LoVo (cell line): ENCODE data around the gene CNPY2.
"Not testable (repeated sequence)": the region's sequence is repeated elsewhere in the genome, so short reads cannot be mapped to it uniquely, and the experiment has no call there.

Source experiments
- DNase-seq: peaks from one replicate; pipeline ENCODE4 v3.0.0-alpha.2; 2016; ENCODE audit warnings: low spot score

CNPY2 gene

DNA sequence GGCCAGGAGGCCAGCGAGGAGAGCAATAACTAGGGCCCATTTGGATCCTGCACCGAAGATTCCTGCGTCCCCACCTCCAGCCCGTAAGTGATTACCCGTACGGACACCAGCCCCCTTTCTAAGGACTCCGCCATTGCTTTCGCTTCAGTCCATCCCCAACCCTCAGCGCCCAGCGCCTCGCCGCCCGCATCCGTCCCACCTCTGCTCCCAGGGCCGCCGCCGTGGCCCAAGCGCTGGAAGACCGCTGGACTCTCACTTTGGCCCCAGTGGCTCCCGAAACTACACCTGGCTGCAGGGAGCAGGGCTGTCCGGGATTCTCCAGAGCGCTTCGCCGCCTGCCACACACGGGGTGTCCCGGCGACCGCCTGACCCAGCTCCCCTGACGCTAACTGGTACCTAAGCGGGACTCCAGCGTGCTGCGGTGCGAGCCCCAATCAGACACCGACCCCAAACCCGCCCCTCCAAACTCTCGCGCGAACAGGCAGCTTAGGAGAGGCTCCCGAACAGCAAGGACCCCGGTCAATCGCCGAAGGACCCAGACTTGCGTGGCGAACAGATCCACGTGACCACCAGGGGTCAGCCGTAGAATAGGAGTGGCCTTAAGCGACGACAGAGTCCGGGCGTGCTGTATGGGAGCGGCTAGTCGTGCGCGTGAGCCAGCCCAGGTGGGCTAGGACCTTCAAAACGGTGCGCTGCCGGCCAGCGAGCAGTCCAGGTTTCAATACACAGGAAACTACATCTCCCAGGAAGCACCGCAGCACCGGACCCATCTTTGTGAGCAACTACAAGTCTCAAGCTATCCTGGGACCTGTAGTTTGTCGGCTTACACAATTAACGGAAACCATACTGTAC, at the start of gene CNPY2:
Gene CNPY2, minus strand, starts transcription at position 367 of the 852 bp plus-strand sequence. CDS start 771 bp downstream, outside the sequence.
- peak; percentile 100 for DNase-seq

DNA sequence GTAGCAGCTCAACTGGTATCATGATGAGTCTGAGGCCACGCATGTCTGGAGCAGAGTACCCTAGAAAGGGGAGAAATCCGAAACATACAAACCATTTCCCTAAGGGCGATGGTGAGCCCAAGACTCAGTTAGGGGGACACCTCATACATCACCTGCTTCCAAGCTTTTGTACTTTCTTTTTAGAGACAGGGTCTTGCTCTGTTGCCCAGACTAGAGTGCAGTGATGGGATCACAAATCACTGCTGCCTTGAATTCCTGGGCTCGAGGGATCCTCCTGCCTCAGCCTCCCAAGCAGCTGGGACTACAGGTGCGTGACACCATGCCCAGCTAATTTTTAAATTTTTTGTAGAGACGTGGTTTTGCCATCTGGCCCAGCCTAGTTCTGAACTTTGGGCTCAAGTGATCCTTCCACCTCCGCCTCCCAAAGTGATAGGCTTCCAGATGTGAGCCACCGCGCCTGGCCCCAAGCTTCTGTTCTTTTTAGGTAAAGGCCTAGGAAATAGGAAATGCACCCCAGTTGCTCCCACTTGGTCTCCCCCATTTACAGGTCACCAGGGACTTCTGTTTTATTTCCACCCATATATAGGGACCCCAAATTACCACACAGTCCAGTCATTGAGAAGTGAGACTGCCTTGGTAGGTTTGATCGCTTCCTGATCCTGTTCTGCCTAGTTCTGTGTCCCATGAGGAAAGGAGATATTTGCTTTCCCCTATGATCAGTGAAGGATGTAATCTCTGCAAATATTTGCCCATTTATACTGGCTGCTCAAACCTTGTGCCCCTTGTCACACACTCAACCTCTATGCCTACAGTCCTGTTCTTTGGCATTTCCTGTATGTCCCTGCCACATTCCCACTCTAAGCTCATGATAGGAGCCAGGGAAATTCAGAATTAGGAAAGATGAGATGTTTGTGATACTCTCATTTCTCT, 46.6 kb upstream of the CNPY2 start, which contains the start of gene APOF:
Gene APOF, minus strand, starts transcription at position 728 of the 930 bp plus-strand sequence. Its CDS starts 112 bp downstream, at position 616.
- DNase-seq, result no peak

DNA sequence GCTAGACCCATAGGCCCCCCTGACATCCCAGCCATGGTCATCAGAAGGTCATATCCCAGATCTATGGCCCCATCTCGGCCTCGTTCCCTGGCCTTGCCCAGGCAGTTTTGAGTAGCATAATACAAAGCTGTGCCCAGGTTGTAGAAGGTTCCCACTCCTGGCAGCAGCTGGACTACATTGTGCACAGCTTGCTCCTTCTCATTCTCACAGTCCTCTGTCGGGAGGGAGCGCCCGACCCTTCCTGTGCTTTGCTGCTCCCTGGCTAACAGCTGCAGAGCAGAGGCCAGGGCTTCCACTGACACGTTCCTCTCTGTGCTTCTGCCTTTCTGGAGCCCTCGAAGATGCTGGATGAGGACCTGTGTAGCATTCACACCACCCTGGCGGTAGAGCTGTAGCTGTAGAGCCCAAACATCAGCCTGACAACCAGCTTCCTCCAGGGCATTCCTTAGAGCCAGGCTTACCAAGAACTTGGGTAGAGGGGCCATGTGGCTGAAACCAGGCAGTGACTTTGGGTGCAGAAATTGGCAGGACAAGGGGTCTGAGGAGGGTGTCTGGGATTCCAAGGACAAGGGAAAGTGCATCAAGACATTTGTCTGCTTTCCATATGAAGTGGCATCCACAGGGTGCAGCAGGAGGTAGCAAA, 45.8 kb upstream of the CNPY2 start:
- no peak for DNase-seq

DNA sequence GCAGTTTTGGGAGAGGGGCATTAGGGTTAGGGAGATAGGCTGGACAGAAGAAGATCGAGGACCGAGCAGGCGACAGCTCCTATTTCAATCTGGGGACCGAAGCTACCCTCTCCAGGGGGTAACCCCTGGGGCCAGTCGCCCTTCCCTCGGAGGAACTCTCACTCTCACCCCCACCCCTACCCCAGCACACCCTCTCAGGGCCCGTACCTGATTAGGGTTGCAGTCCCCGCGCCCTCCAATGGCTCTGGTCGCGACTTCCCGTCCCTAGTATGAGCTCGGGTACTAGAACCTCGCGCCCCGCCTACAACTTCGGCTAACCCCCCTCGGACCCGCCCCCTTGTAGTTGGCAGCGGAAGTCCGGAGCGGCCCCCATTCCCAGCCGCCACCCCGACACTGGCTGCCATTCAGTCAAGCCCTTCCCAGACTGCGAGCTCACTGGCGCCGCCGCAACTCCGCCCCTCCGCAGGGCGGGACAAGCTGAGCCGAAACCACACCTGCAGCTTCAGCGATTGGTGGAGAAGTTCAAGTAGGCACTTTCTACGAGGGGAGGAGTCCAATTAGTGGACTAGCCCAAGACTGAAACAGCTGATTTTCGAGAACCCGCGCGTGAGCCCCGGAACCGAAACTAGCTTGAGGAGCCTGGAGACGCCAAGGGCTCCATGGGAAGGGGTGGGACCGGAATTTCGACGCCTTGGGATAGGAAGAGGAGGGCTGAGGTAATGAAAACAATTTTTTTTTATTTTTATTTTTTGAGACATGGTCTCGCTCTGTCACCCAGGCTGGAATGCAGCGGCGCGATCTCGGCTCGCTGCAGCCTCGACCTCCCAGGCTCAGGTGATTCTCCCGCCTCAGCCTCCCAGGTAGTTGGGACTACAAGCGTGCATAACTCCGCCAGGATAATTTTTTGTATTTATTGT, 44.3 kb upstream of the CNPY2 start, which contains the start of gene STAT2:
Gene STAT2, minus strand, starts transcription at position 257 of the 917 bp plus-strand sequence. CDS start 3,536 bp downstream, outside the sequence.
- peak; percentile 100 for DNase-seq

GRCh38 chr12:56358836-56359532, 43.2 kb upstream of the CNPY2 start:
- DNase-seq, result no peak

GRCh38 chr12:56351325-56351724, 35.5 kb upstream of the CNPY2 start:
- no peak for DNase-seq

DNA sequence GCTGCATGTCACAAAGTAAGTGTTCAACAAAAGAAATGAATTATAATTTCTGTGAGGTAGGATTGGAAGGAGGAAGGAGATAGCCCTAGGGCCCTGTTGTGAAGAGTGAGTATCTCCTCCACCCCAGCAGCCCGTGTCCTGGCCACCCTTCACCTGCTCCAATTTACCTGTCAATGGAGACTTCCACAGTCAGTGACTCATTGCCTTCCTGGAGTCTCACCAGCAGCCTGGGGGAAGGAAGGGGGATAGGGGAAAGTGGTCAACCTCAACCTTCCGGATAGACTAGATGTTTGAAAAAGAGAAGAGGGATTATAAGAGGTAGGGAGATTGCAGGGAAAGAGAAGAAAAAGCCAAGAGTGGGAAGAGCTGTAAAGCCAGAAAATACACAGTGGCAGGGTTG, 34.9 kb upstream of the CNPY2 start:
- no peak for DNase-seq

- no peak for DNase-seq
Observed at GRCh38 chr12:56348776-56349175, 33.0 kb upstream of the CNPY2 start.

DNA sequence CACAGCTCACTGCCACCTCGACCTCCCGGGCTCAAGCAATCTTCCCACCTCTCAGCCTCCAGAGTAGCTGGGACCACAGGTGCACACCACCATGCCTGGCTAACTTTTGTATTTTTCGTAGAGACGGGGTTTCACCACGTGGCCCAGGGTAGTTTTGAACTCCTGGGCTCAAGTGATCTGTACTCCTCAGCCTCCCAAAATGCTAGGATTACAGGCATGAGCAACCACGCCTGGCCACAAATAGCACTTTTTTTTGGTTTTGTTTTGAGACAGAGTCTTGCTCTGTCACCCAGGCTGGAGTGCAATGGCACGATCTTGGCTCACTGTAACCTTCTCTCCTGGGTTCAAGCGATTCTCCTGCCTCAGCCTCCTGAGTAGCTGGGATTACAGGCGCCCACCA, 31.5 kb upstream of the CNPY2 start:
- DNase-seq, result not testable (repeated sequence)

DNA sequence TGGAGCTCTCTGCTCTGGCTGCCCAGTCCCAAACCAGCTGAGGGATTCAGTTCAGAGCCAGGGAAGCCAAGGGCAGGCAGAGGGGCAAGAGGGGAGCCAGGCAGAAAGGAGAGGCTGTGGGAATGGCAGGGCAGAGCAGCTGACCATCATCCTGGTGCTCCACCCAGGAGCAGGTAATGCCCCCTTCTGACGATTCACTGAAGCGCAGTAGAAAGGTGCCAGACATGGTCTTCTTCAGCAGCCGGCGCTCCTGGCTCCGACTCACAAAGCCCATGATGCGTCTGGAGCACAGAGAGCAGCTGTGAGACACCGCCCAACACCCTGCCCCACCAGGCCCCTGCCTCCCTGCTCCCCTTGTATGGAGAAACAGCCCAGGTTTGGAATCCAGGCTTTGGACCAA, 30.9 kb upstream of the CNPY2 start:
- DNase-seq, result no peak

DNA sequence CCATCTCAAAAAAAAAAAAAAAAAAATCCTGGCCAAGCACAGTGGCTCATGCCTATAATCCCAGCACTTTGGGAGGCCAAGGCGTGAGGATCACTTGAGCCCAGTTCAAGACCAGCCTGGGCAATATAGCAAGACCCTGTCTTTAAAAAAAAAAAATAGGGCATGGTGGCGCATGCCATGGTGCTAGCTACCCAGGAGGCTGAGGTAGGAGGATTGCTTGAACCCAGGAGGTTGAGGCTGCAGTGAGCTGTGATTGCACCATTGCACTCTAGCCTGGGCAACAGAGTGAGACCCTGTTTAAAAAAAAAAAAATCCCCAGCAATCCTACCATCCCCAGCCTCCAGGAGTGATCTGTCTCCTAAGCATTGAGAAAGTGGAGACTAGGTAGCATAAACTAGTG, 26.5 kb upstream of the CNPY2 start:
- DNase-seq, result not testable (repeated sequence)

GRCh38 chr12:56341616-56342015, 25.8 kb upstream of the CNPY2 start:
- DNase-seq, result no peak

DNA sequence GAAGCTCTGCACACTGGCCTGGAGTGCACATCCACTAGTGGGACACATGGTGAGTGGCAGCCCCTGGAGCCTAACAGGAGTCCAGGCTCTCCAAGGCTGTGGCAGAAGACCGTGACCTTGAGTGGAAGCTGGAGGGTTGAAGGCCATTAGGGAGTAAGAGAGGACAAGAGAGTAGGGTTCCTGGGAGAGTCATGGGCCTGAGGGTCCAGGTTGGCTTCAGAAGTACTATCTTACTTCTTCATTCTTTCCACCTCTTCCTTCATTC, 23.3 kb upstream of the CNPY2 start:
- no peak for DNase-seq

- DNase-seq, result peak; percentile 28
Observed at GRCh38 chr12:56338308-56339157, 22.7 kb upstream of the CNPY2 start, which contains the start of gene IL23A. TSS of gene IL23A (plus strand) at chr12:56338884. CDS start at chr12:56339045, 161 bp downstream.

GRCh38 chr12:56337753-56338251, 22.0 kb upstream of the CNPY2 start:
- no peak for DNase-seq

GRCh38 chr12:56336361-56337167, 20.8 kb upstream of the CNPY2 start:
- no peak for DNase-seq

DNA sequence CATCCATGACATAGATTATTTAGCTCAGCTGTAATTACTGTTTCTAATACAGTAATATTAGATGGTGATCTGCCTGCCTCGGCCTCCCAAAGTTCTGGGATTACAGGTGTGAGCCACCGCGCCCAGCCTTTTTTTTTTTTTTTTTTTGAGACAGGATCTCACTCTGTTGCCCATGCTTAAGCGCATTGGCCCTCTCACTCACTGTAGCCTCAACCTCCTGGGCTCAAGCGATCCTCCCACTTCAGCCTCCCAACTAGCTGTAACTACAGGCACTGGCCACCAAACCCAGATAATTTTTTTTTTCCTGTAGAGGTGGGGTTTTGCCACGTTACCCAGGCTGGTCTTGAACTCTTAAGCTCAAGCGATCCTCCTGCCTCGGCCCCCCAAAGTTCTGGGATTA, 19.7 kb upstream of the CNPY2 start:
- DNase-seq, result not testable (repeated sequence)

- DNase-seq, result no peak
Observed at GRCh38 chr12:56334490-56334793, 18.7 kb upstream of the CNPY2 start.
